Pons (tissue), 1 donor: ENCODE results near the gene SATL1.
"Not testable (repeated sequence)": the region's sequence is repeated elsewhere in the genome, so short reads cannot be mapped to it uniquely, and the experiment has no call there.

ENCODE experiments used
- DNase-seq: peaks from one replicate; pipeline ENCODE4 v3.0.0-alpha.2; 2016; ENCODE audit warnings: low spot score

SATL1 gene, protein sequence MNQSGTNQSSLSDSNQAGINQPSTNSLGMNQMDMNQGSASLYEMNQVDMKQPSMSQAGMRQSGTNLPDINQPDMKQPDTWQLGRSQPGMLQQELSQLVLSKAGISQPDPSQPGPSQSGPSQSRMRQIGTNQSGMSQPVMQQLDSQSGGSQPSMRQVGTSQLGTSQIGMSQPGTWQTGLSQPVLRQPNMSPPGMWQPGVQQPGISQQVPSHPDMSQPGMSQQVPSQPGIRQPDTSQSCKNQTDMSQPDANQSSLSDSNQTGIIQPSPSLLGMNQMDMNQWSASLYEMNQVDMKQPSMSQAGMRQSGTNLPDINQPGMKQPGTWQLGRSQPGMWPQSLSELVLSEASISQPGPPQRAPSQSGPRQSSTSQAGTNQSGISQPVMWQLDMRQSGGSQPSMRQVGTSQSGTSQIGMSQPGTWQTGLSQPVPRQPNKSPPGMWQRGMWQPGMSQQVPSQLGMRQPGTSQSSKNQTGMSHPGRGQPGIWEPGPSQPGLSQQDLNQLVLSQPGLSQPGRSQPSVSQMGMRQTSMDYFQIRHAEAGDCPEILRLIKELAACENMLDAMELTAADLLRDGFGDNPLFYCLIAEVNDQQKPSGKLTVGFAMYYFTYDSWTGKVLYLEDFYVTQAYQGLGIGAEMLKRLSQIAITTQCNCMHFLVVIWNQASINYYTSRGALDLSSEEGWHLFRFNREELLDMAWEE

DNA sequence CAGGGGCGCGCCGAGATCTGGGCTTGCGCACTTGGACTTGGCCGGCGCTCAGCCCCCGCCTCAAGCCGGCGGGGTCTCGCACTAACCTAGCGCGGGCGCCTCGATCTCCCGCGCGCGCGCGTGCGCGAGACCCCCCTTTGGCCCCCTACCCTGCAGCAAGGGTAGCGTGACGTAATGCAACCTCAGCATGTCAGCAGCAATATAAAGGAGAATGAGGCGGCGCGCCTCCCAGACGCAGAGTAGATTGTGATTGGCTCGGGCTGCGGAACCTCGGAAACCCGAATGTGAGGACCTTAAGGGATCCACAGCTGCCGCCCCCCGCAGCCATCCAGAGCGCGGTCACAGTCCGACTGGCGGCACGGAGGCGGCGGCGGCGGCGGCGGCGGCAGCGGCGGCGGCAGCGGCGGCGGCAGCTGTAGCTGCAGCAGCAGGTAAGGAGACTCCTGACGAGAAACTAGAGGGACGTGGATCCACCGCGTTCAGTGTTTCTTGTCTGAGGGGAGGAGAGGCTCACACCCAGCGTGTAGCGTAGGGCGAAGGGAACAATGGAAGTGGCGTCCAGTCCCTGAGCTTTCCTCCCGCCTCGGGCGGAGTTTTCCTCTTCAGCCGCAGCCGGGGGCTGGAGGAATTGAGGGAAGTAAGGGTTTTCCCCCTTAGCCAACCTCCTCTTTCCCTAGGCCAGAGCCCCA is at the start of gene SATL1, which contains the start of gene ZNF711:
Gene SATL1 (minus strand): TSS at position 19 of the 689 bp plus-strand sequence. CDS start 134,811 bp downstream, outside the sequence.
Gene ZNF711 (plus strand): TSS at position 231 of the 689 bp plus-strand sequence. CDS start 3,582 bp downstream, outside the sequence.
- DNase-seq = peak; percentile 37

DNA sequence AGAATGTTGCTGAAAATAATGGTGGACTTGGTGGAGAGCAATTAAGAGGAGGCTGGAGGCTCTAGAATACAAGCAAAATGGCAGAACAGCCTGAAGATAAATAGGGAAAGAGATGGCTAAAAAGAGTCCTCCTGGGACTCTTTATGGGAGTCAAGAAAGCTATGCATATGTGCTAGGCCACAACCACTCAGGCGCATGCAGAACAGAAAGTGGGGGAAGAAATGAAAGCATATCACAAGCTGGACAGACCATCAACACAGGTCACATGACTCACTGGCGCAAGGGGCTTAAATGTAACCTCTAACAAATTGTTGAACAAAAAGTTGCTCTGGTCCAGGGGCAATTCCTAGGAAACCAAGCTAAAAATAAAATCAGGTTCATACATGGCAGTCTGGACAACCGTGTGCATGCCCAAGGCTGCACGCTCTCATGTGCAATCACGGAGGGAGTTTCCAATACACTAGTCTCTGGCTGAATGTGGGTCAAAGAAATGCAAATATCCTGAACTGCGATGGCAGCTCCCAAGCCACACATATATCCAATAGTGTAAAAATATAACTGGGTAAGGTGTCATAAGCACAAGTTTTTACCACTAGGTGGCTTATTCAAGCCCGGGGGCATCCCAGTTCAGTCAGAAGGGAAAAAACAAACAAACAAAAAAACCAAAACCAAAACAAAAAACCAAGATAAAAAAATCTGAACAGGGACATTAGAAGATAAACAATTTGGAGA is 45.6 kb upstream of the SATL1 start:
- no peak for DNase-seq

DNA sequence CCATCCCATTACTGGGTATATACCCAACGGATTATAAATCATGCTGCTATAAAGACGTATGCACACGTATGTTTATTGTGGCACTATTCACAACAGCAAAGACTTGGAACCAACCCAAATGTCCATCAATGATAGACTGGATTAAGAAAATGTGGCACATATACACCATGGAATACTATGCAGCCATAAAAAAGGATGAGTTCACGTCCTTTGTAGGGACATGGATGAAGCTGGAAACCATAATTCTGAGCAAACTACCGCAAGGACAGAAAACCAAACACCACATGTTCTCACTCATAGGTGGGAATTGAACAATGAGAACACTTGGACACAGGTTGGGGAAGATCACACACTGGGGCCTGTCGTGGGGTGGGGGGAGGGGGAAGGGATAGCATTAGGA is 41.7 kb upstream of the SATL1 start:
- not testable (repeated sequence) for DNase-seq

DNA sequence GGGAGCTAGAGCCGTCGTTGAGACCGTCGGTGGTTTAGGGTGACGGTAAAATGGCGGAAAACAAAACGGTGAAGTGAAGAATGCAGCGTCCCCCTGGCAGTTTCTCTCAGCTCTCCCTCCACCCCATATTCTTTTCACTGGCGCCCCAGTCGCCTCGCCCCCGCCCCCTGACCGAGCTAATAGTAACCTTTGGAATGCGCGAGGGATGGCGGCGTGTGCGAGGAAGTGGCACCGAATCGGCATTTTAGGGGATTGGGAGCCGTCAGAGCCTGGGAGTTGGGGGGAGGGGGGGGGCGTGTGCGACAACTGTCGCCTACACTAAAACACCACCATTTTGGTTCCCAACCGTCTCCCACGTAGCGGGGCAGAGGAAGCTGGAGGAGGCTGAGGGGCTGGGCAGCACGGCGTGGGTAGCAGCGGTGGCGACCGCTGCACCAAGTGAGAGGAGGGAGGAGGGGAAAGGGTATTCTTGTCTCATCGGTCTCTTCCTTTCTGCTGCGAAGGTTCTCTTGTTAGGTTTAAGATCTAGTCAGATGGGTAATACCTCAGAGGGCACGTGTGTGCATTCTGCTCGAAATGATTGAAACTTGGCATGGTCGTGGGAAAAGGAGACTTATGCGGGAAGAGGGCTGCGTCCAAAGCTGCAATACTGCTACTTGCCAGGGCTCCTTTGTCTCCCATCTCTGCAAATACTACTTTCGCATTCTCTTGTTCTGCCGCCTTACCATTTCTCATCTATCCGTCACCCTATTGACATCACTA is 1.1 kb upstream of the SATL1 start:
- DNase-seq = peak; percentile 19

DNA sequence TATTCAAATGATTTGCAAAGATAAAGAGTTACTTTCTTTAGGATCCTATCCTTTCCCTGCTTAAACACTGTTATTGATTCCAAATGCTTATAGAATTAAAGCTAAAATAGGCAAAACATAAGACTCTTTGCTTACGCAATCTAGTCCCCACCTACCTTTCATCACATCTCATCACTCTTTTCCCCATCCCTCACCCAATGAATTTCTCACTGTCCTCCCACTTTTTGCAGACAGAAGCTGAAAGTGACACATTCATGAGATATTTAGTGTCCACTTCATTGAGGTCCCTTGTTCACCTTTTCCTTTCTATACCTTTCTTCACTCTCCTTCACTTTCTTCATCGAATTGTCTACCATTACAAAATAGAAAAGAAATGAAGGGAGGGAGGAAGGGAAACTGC is 424 bp downstream of the SATL1 start:
- DNase-seq = peak; percentile 8

DNA sequence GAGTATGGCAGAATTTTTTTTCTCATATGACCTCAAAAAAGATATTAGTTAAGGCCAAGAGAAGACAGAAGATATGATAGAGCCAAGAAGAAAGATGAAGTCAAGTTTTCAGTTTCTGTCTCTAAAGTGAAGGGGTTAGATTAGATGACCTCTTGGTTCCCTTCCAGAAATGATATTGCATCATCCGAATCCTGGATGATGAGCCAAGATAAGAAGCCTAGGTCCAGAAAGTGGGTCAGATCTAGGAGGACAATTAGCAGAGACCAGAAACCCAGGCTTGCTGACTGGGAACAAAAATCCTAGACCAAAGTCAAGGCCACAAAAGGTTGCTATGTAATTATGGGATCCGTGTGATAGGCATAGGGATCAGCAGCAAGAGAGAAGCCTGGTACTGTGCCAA is 20.2 kb downstream of the SATL1 start:
- DNase-seq = no peak

DNA sequence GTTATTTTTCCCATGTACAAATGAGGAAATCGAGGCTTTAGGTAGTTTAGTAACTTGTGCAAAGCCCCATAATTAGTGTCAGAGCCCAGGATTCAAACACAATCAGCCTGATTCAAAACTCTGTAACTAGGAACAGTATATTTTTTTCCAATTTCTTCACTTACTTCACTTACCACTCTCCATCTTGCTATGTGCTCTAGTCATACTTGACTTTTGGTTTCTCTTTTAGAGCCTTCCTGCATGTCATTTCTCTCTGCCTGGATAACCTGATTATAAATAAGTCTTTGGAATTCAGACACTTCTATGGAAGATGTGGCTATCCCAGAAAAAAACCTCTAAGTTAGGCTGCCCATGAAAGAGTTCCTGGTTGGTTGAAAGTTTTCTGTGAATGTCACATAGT is 22.2 kb downstream of the SATL1 start:
- no peak for DNase-seq

DNA sequence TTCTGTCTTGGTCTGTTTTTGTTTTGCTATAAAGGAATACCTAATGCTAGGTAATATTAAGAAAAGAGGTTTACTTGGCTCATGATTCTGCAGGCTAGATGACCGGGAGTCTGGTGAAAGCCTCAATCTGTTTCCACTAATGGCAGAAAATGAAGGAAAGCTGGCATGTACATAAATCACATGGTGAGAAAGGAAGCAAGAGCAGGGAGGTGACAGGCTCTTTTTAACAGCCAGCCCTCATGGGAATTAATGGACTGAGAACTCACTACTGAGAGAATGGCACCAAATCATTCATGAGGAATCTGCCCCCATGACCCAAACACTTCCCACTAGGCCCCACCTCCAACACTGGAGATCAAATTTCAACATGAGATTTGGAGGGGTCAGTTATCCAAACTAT is 27.6 kb downstream of the SATL1 start:
- no peak for DNase-seq

DNA sequence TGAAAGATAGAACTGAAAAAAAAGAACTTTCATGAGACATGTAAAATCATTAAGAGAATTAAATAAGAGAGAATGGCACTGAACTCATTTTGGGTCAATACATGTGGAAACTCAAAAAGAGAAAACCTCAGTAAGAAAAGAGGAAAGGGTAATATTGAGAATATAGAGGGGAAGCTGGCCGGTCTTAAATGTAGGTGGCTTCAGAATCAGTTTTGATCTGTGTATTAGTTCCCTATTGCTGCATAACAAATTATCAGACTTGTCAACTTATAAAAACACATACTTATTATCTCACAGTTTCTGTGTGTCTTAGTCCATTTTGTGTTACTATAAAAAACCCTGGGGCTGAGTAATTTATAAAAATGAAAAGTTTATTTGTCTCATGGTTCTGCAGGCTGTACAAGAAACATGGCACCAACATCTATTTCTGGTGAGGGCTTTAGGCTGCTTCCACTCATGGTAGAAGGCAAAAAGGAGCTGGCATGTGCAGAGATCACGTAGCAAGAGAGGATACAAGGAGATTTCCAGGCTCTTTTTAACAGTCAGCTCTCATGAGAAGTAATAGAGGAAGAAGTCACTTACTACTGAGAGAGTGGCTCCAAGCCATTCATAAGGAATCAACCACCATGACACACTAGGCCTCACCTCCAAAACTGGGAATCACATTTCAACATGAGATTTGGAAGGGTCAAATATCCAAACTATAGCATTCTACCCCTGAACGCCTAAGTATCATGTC is 29.6 kb downstream of the SATL1 start:
- DNase-seq = no peak

DNA sequence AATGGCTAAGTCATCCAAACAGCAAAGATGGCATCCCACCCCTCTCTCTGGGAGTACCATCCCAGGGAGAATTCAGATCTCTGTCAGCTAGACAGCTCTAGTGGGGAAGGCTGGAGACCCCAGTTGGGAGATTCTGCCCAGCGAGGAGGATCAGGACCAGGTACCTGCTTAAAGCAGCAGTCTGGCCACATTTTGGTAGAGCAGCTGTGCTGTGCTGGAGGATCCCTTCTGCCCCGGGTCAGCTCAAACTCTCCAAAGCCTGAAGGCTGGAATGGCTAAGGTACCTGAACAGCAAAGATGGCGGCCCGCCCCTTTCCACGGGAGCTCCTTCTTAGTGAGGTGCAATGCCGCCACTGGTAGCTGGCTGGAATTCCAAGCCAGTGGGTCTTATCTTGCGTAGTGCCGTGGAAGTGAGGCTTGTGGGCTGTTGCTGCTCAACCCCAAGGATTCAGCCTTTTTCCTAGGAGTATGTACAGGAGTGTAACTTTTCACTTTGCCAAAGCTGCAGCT is 40.1 kb downstream of the SATL1 start:
- DNase-seq = no peak

DNA sequence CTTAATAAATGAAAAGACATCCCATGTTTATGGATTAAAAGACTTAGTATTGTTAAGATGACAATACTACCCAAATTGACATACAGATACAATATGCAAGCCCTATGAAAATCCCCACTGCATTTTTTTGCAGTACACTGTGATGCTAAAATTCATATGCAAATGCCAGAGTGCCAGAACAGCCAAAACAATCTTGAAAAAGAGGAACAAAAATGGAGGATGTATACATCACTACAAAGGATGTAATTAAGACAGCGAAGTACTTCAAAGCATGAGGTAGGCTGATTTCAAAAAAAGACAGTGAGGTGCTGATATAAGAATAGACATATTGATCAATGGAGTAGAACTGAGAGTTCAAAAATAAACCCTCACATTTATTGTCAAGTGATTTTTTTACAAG is 47.3 kb downstream of the SATL1 start:
- DNase-seq = no peak

DNA sequence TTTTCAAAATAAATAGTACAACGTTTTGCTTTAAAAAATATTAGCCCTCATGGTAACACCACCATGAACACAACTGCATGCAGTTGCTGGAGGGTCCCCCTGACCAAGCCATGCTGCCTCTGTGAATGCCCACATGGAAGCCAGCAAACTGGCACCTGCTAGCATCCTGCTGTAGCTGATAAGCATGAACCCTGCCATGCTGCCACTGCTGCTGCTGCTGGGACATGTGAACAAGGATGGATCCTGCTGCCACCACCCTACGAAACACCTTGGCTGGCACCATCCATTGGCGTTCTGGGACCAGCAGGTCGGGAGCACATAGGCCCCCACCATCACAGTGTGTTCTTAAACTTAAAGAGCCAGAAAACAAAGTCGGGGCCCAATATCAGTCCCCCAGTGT is 83.9 kb downstream of the SATL1 start:
- no peak for DNase-seq

DNA sequence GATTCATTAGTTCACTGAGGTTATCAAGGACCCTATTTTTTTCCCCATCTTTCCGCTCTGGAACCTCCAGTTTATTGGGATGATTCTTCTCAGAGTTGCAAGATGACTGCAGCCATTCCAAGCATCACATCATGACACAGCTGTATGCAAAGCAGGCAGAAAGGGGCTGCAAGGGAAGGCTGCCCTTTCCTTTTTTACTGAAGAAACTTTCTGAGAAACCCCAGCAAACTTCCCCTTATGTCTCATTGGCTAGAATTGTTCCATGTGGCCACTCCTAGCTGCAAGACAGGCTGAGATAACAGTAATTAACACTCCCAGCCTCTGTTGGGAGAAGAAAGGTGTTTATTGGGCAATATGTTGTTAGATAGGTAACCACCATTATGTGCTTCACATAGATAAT is 102.6 kb downstream of the SATL1 start:
- no peak for DNase-seq

DNA sequence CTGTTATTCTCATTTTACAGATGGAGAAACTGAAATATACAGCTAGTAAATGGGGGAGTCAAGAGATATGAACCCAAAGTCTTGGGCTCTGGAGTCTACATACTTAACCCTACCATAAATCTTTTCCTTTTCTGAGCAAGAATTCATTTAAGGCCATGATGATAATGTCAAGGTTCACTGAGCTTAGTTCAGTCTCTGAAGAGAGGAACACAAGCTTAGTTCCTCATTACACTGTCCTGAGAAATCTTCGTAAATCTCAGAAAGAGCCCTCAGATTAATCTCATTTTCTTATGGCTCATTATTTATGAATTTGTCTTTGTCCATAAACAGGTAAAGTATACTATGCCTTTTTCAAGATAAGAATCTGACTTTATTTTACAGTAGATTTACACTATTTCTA is 104.2 kb downstream of the SATL1 start:
- DNase-seq = no peak

DNA sequence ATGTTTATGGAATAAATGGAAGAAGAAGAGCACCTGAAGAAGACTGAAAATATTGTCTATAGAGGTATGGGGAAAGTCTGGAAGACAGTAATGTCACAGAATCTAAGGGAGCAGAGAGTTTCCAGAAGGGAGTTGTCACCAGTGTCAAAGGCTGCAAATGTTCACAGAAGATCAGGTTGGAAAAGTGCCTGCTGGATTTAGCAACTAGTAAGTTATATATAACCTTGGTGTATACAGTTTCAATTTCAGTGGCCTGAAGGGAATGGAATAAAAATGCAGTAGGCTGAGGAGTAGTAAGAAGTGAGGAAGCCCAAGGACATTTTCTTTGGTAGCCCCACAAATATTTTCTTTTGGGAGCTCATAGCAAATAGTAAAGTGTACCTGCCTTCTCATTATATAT is 107.2 kb downstream of the SATL1 start:
- DNase-seq = no peak

DNA sequence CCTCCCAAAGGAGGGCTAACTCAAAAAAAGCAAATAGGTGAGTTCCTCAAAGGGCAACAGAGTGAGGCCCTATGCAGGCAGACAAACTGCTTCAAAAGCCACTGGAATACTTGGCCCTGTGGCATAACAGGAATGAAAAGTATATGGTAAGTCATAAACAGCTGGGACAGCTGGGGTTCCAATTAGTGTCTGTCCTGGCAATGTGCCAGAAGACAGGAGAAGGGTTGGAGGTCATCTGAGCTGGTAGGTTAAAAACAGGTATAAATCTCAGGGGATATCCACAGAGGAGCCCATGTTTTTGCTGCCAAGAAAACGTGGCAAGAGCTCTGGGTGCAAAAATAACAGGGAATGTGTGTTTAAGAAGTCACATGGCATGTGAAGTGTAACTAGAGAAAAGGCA is 128.3 kb downstream of the SATL1 start:
- DNase-seq = no peak

DNA sequence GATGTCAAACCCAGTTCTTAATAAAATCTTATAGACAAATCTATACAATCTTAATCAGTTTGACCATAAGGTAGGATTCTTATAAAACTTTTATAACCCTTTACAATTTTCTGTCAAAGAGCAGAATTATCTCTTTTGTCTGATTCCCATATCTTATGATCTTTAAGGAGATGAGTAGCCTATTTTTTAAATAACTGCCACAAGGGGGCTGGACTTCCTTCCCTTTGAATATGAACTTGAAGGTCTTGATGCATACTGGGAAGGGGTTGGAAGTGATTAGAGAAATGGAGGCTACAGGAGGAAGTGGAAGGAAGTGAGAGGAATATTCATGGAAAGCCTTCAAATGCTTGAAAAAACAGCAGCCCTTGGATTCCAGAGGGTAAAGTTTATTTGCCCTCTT is 128.8 kb downstream of the SATL1 start:
- no peak for DNase-seq

DNA sequence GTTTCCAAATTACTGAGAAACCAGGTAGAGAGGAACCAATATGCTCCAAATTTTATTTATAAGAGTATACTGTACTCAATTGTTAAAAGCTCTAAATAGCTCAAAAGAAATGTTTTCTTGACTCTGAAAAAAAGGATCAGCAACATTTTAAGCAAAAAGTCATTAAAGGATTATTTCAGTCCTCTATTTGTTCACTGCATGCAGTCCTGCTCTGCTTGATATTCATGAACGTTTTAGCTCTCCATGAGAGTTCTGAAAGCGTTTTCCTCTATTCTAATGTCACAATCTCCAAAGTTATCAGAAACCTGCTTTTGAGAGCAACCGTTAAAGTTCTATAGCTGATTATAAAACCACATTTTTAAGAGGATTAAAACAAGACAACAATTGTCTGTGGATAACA is 129.4 kb downstream of the SATL1 start:
- no peak for DNase-seq

DNA sequence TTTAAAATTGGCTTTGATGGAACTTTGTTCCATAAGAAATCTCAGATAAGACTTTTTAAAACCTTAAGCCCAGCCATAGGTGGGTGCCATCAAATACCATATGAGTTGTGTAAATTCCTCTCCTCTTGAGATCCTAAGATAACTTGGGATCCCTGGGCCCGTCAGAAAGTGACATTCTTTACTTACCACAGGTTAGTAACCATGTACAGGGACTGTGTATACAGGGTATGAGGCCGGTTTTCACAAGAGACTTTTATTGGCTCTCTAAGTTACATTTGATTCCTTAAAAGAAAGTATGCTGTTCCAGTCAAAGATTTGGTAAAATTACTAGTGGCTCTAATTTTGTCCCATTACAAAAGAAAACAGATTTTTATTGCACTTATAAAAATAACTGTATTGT is 129.8 kb downstream of the SATL1 start:
- DNase-seq = no peak

DNA sequence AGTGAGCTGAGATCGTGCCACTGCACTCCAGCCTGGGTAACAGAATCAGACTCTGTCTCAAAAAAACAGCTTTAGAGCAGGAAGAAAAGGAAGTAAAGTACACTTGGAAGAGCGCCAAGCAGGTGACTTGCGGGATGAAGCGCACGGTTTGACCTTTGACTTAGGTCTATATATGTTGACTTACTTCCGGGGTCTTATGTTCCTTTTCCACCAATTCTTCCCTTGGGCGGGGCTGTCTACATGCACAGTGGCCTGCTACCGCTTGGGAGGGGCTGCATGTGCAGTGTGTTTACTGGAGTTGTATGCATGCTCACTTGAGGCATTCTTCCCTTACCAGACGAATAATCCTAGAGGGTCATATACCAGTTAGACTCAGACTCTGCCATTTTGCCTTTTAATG is 131.3 kb downstream of the SATL1 start:
- no peak for DNase-seq
